ENCODE results near the gene PCSK5. TPM values are rescaled to one million over a fixed set of nuclear protein-coding genes. Genes with fewer than 3 reads are reported as not detected.
A peak's percentile ranks its signal among the peaks of the same experiment; 100 is the strongest.

The PCSK5 gene
- total RNA-seq, 1 experiment from 2014 or later = 6.9 TPM

- TF ChIP-seq ZBTB33 (IDR thresholded peaks at IDR 0.05; ENCODE audit: extremely low read depth, insufficient replicate concordance, low read length) (peak; percentile 45), SIN3A (IDR thresholded peaks at IDR 0.05; ENCODE audit: low read depth) (peak; percentile 66; the same call in 1 of the 2 replicates), MAX (IDR thresholded peaks at IDR 0.05) (peak; percentile 69; the same call in 1 of the 2 replicates), CEBPB (IDR thresholded peaks at IDR 0.05; ENCODE audit: low read depth) (no peak; the same call in 1 of the 2 replicates), RAD21 (IDR thresholded peaks at IDR 0.05; ENCODE audit: low read depth) (peak; percentile 37), SP1 (IDR thresholded peaks at IDR 0.05; ENCODE audit: low read depth) (peak; percentile 91)
Measured at GRCh38 chr9:75890472-75891276, at the start of gene PCSK5 (continued).

GRCh38 chr9:75844321-75844720 lies 46.2 kb upstream of the PCSK5 start:
- intact Hi-C loops (cut with micrococcal nuclease) = loop anchor here (10.0 kb wide), 1 partner anchor 250 kb away; no protein-coding TSS in a partner anchor
- no peak for ATAC-seq
- TF ChIP-seq ZFX (IDR thresholded peaks at IDR 0.05) (no peak), EZH2phosphoT487 (IDR thresholded peaks at IDR 0.05; ENCODE audit: borderline replicate concordance) (no peak), POLR2AphosphoS5 (IDR thresholded peaks at IDR 0.05; ENCODE audit: low read depth, low read length) (no peak), ZBTB33 (IDR thresholded peaks at IDR 0.05; ENCODE audit: extremely low read depth, insufficient replicate concordance, low read length) (no peak), ELF1 (IDR thresholded peaks at IDR 0.05; ENCODE audit: borderline replicate concordance, low read depth) (no peak), YY1 (IDR thresholded peaks at IDR 0.05; ENCODE audit: extremely low read depth, insufficient replicate concordance, low read depth, low read length) (no peak), FOSL1 (IDR thresholded peaks at IDR 0.05; ENCODE audit: low read depth) (no peak), ZNF274 (IDR thresholded peaks at IDR 0.05; ENCODE audit: low read depth, low read length) (no peak), TCF7L2 (IDR thresholded peaks at IDR 0.05; ENCODE audit: borderline replicate concordance, extremely low read depth, insufficient read depth, insufficient read length) (no peak), EZH2 (IDR thresholded peaks at IDR 0.05) (no peak), CTCF (IDR thresholded peaks at IDR 0.05 in 2 of 3, conservative IDR thresholded peaks at IDR 0.05 in 1 of 3; ENCODE audit: borderline replicate concordance in 1 of 3, insufficient read depth in 1 of 3, low read depth in 2 of 3, low read length in 2 of 3) (no peak), SP1 (IDR thresholded peaks at IDR 0.05; ENCODE audit: low read depth) (no peak), SRF (IDR thresholded peaks at IDR 0.05; ENCODE audit: low read depth) (no peak), JUND (IDR thresholded peaks at IDR 0.05) (no peak), CEBPB (IDR thresholded peaks at IDR 0.05; ENCODE audit: low read depth) (no peak)

More at GRCh38 chr9:75844321-75844720, 46.2 kb upstream of the PCSK5 start:
- no peak for DNase-seq (ENCODE audit: low read depth, low spot score)
- BruUV-seq (replicated peaks) = no TSS peak
- ChIA-PET CTCF (interaction anchor here (0.6 kb wide), 1 partner anchor 9 kb away, joined by 4 read pairs; no protein-coding TSS in a partner anchor), RAD21 (ENCODE audit: low non-redundant PET in 1 of 2, low total read pairs in 2 of 2, uncharacterized antibody in 2 of 2, unreplicated experiment in 2 of 2) (no interaction called here), POLR2A (no interaction called here)
- H3K79me2 ChIP-seq (ENCODE audit: insufficient read depth, low read length) = no peaks in the 10 kb centered on the region
- no peak overlapping the region for H2AFZ ChIP-seq (ENCODE audit: low read depth, low read length, poor library complexity, severe bottlenecking)
- no peaks in the 10 kb centered on the region for H3K36me3 ChIP-seq (ENCODE audit: control insufficient read depth in 1 of 2, insufficient read depth in 2 of 2, low read length in 2 of 2)
- H3K27me3 ChIP-seq (ENCODE audit: insufficient read depth, low read length) = peaks cover 6% of the 10 kb centered on the region; the same call in 1 of the 2 replicates
- H4K20me1 ChIP-seq (ENCODE audit: insufficient read depth) = no peaks in the 10 kb centered on the region
- H3K27ac ChIP-seq (ENCODE audit: low read depth, low read length) = no peak overlapping the region
- no peaks in the 10 kb centered on the region for H3K9me2 ChIP-seq (ENCODE audit: insufficient read depth)
- no peaks in the 10 kb centered on the region for H3K9me3 ChIP-seq (ENCODE audit: control insufficient read depth in 1 of 2, insufficient read depth in 1 of 2, low read depth in 1 of 2, low read length in 2 of 2)
- no peak overlapping the region for H3K4me2 ChIP-seq (ENCODE audit: low read length)
- no peak overlapping the region for H3K4me3 ChIP-seq (replicated peaks in 1 of 2; ENCODE audit: low read depth in 1 of 2, low read length in 2 of 2)
- H3K9ac ChIP-seq (ENCODE audit: low read length) = no peak overlapping the region
- H3K4me1 ChIP-seq (ENCODE audit: control insufficient read depth in 1 of 2, insufficient read depth in 2 of 2, low read length in 2 of 2) = no peaks in the 10 kb centered on the region
